Neutrophil (primary cell): ENCODE data around the gene HDHD5.

ENCODE experiments used
- H3K27ac ChIP-seq: fragments of 200-600 bp; sonication (generic); 2 replicates; pipeline ENCODE4 v1.5.1; 2016; ENCODE audit warnings: mild to moderate bottlenecking, moderate library complexity
- H3K27me3 ChIP-seq: fragments of 200-600 bp; sonication (generic); 2 replicates; pipeline ENCODE4 v1.6.0; 2016; ENCODE audit warnings: mild to moderate bottlenecking
- H3K36me3 ChIP-seq: fragments of 200-600 bp; sonication (generic); 2 replicates; pipeline ENCODE4 v1.5.1; 2017
- H3K4me1 ChIP-seq, 2 experiments: fragments of 200-600 bp in 1 of 2; sonication (generic) in 1 of 2; 1 replicate in 1 of 2; 2 replicates in 1 of 2; pipeline versions ENCODE4 v1.5.1 to v1.6.1; 2013 to 2016; ENCODE audit warnings: low read depth in 1 of 2, low read length in 1 of 2, mild to moderate bottlenecking in 1 of 2, moderate library complexity in 1 of 2; ENCODE audit not compliant: control insufficient read depth in 1 of 2, insufficient read depth in 1 of 2
- H3K4me3 ChIP-seq, 2 experiments: fragments of 200-600 bp in 1 of 2; sonication (generic) in 1 of 2; 1 replicate in 1 of 2; 2 replicates in 1 of 2; pipeline ENCODE4 v1.5.1; 2013 to 2016; ENCODE audit warnings: low read depth in 1 of 2, low read length in 1 of 2, mild to moderate bottlenecking in 1 of 2, moderate library complexity in 1 of 2
- H3K9me3 ChIP-seq: fragments of 200-600 bp; sonication (generic); 2 replicates; pipeline ENCODE4 v1.5.1; 2016
- TF ChIP-seq, protein P1 (sequence below): fragments of 200-600 bp; sonication (generic); IDR thresholded peaks from 2 replicates; pipeline ENCODE4 v1.5.1; 2016; ENCODE audit warnings: antibody characterized with exemption

Gene HDHD5

DNA sequence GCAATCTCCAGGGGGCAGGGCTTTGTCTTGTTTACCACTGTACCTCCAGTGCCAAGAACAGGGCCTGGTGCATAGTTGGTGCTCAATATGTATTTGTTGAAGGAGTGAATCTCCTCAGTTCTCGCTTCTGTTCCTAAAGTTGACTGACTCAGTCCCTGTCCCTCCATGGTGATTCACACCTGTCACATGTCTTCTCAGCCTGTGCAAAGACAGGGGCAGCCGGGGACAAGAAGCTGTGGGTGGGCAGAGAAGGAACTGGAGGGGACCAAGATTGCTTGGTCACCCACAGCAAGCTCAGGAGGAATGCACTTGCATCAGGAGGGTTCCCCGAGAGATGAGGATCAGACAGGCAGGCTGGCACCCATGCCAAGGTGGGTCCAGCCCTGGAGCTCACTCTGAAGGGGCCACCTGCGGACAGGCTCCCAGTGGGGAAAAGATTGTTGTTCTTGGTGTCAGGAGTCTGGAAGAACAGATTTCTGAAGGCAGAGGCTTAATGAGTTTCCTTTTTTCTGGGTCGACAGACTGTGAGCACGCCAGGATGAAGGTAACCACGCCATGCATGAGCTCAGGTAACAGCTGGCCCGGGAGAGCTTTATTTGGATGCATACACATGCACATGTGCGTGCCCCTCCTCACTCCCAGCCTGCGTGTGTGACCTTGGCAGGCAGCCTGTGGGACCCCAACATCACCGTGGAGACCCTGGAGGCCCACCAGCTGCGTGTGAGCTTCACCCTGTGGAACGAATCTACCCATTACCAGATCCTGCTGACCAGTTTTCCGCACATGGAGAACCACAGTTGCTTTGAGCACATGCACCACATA, 57.4 kb downstream of the HDHD5 start:
- Histone ChIP-seq H3K9me3 (no peaks in the 10 kb centered on the region), H3K36me3 (peaks cover 98% of the 10 kb centered on the region), H3K4me1 (peaks cover 98 to 100% of the 10 kb centered on the region in 2 experiments), H3K27me3 (no peaks in the 10 kb centered on the region), H3K27ac (peak overlapping the region; percentile 85), H3K4me3 (peak overlapping the region; percentile 60 to 65)
- TF ChIP-seq, protein P1, sequence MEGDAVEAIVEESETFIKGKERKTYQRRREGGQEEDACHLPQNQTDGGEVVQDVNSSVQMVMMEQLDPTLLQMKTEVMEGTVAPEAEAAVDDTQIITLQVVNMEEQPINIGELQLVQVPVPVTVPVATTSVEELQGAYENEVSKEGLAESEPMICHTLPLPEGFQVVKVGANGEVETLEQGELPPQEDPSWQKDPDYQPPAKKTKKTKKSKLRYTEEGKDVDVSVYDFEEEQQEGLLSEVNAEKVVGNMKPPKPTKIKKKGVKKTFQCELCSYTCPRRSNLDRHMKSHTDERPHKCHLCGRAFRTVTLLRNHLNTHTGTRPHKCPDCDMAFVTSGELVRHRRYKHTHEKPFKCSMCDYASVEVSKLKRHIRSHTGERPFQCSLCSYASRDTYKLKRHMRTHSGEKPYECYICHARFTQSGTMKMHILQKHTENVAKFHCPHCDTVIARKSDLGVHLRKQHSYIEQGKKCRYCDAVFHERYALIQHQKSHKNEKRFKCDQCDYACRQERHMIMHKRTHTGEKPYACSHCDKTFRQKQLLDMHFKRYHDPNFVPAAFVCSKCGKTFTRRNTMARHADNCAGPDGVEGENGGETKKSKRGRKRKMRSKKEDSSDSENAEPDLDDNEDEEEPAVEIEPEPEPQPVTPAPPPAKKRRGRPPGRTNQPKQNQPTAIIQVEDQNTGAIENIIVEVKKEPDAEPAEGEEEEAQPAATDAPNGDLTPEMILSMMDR, result no peak

DNA sequence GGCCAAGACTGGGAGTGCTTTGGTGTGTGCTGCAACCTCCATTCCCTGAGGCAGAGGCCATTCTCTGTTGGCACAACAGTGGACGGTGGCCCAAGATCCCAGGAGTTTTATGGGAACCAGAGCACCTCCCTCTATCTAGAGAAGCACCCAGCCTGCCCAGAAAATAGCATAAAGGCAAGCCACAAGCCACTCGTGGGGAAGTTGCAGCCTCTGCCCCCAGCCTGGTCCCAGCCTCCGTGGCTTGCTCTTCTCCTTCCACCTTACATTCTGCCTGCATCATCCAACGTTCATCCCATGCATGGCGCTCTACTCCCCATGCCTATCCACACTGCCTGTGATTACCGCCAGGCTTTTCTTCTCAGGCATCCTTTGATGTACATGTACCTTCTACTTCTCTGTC, 58.5 kb downstream of the HDHD5 start:
- Histone ChIP-seq H3K36me3 (peaks cover 97% of the 10 kb centered on the region), H3K4me3 (peak overlapping the region; percentile 60 to 65), H3K4me1 (peaks cover 98 to 100% of the 10 kb centered on the region in 2 experiments), H3K27ac (peak overlapping the region; percentile 85), H3K27me3 (no peaks in the 10 kb centered on the region), H3K9me3 (no peaks in the 10 kb centered on the region)
- TF ChIP-seq, protein P1, result no peak

DNA sequence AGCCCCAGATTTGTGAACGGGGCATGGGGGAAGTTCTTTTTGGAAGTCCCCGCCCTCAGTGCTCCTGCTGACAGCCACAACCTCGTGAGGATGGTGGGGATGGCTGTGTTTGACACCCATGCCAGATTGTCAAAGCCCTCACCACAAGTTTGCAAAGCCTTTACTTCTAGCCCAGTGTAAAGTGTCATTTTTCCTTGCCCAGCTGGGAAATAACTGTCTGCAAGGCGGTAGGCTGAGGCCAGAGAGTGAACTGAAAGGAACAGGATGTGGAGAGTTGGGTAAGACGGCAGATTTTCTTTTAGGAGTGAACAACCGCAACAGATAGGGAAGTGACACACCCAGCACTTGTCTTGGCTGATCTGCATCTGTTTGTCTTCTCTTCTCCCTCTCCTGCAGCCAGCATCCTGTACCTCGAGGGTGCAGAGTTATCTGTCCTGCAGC, 60.7 kb downstream of the HDHD5 start:
- no peaks in the 10 kb centered on the region for H3K27me3 ChIP-seq
- no peaks in the 10 kb centered on the region for H3K9me3 ChIP-seq
- peak overlapping the region; percentile 60 to 65 for H3K4me3 ChIP-seq
- peaks cover 99 to 100% of the 10 kb centered on the region in 2 experiments for H3K4me1 ChIP-seq
- peaks cover 89% of the 10 kb centered on the region for H3K36me3 ChIP-seq
- peak overlapping the region; percentile 85 for H3K27ac ChIP-seq
- TF ChIP-seq, protein P1, result no peak

DNA sequence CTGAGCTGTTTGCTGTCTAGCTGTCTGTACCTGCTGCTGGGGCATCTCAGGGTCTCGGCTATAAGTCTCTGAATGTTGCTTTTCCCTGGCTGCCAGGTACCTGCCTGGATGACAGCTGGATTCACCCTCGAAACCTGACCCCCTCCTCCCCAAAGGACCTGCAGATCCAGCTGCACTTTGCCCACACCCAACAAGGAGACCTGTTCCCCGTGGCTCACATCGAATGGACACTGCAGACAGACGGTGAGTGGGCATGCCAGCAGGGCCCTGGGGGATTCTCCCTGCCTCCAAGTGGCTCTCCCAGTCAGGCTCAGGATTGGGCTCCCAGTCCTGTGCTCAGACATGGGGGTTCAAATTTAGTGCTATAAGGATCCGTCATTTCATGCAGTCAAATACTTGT, 61.4 kb downstream of the HDHD5 start:
- TF ChIP-seq, protein P1, result no peak
- Histone ChIP-seq H3K27me3 (no peaks in the 10 kb centered on the region), H3K27ac (peak overlapping the region; percentile 85), H3K9me3 (no peaks in the 10 kb centered on the region), H3K4me3 (peak overlapping the region; percentile 60 to 65), H3K36me3 (peaks cover 82% of the 10 kb centered on the region), H3K4me1 (peaks cover 99 to 100% of the 10 kb centered on the region in 2 experiments)

DNA sequence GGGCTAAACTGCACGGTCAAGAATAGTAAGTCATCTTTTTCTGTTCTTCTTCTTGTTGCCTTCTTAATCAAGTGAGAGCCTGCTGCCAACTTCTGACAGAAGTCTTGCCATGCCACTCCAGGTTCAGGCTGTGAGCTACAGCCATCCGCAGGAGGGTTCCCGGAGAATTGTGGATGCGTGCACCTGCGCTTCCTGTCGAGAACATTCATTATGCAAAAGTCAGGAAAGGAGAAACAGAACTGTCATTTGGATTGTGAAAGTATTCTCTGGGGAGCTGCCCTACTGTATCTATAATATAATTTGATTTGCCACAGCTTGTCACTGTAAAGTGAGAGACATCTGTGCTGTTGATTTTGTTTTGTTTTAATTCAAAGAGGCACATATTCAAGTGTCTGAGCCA, 62.0 kb downstream of the HDHD5 start:
- Histone ChIP-seq H3K27me3 (no peaks in the 10 kb centered on the region), H3K9me3 (no peaks in the 10 kb centered on the region), H3K36me3 (peaks cover 75% of the 10 kb centered on the region), H3K4me3 (peak overlapping the region; percentile 60 to 65), H3K4me1 (peaks cover 99 to 100% of the 10 kb centered on the region in 2 experiments), H3K27ac (peak overlapping the region; percentile 85)
- TF ChIP-seq, protein P1, result no peak
